DMS153 treated with DMSO at 0.1 percent for 48 hours (cell line): ENCODE measurements around the gene AADAC.
"Not testable (repeated sequence)": the region's sequence is repeated elsewhere in the genome, so short reads cannot be mapped to it uniquely, and the experiment has no call there.

Experiments used
- DNase-seq: peaks from one replicate; lab custom pipeline; 2025; ENCODE audit not compliant: unreplicated experiment; lab: John Stamatoyannopoulos, UW

The AADAC gene

DNA sequence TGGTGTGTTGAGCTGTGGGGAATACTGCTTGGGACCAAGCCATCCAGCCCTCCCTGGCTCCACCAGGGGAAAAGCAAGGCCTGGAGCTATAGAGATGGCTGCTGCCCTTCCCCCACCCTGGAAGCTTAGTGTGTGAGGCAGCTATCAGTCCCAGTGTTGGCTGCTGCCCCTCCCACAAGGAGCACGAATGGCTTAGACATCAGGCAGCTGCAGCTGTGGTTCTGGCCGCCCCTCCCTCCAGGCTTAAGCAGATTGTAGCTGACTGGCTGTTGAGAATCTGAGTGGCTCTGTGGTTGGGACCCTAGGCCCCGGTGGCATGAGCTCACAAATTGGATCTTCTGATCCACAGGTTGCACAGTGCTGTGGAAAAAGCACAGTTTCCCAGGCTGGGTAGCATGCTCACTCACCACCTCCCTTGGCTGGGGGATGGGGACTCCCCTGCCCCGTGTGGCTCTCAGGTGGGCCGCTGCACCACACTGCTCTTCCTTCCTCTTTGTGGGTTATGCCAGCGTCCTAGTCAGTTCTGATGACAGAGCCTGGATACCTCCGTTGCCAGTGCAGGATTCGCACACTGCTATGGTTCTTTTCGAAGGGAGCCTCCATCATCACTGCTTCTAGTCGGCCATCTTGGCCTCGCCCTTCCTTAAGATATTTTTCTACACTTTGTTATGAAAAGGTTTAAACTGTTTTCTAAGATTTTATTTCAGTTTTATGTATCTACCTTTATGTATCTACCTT lies 38.3 kb downstream of the AADAC start:
- DNase-seq: no peak

DNA sequence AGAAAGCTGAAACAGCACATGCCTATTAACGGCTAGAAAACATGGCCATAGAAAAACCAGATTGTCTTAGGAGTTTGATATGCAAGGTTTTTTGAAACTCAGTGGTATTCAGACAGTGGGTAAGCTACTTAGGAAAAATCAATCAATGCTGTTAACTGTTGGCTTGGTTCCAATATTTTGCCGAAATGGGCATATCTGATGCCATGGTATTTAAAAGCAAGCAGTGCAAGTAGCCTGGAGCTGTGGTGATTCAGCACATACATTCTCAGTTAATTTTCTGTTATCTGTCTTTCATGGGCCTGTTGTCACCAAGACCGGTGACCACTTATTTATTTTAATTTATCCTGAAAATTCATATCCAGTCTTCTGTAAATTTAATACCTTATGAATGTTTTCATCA lies 42.2 kb downstream of the AADAC start:
- no peak for DNase-seq

DNA sequence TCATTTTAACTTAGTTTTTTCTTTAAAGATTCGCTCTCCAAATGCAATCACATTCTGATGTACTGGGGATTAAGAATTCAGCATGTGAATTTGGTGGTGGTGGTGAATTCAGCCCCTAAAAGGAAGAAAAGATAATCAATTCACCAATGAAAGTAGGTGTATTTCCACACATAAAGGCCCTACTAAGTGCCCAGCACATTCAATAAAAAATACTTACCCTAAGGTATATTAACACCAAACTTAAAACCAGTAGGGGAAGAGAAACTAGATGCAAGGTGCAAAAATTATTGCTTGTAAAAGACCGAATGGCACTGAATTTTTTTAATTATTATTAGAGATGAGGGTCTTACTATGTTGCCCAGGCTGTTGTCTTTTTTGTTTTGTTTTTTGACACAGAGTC lies 42.7 kb downstream of the AADAC start:
- DNase-seq: no peak

DNA sequence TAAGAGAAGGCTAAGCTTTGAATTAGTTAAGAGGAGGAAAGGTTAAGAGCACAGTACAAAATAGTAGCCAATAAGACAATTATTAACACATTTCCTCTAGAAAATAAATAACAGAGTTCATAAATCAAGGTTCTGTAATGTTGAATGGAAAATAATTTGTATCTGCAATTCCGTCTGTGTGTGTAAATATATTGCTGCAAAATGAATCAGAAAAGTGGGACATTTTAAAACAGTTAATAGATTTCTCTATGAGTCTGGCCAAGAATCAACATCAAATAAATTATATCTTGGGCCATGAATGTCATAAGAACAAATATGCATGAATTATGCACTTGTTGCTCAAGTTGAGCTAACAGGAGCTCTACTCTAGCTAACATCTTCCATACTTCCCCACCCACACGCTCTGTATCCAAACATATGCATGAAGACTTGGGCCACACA lies 45.3 kb downstream of the AADAC start:
- no peak for DNase-seq

DNA sequence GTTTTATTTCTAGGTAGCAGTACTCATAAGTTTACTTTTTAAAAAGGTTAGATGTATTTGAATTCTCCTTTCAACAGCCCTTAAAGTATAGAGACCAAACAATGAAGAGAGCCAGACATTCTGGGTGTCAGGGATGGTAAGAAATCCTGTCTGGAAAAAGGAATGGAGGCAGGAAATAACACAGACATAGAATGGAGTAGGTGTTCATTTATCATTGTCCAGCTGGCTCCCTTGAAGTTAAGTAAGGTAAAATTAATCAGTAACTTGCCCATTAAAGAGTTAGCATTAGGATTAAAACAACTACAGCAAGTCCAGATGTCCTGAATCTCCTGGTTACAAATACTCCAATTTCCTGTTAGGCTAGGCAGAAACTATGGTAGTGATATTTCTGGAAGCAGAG lies 46.0 kb downstream of the AADAC start:
- no peak for DNase-seq

DNA sequence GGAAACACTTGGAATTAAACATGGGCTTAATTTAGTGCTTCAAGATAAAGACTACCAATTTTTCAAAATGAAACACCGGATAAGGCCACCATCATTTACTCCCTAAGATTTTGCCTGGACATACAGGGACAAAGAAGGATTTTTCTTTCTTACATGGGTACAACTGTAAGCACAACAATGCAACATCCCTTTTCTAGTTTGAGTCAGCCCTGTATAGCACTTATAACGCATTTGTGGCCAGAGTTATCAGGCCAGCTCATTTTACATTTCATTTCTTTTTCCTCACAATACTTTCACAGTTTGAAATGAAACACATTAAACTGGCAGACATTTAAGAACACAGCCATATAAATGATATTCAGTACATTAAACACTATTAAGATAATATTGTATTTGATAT lies 49.7 kb downstream of the AADAC start:
- DNase-seq: no peak

DNA sequence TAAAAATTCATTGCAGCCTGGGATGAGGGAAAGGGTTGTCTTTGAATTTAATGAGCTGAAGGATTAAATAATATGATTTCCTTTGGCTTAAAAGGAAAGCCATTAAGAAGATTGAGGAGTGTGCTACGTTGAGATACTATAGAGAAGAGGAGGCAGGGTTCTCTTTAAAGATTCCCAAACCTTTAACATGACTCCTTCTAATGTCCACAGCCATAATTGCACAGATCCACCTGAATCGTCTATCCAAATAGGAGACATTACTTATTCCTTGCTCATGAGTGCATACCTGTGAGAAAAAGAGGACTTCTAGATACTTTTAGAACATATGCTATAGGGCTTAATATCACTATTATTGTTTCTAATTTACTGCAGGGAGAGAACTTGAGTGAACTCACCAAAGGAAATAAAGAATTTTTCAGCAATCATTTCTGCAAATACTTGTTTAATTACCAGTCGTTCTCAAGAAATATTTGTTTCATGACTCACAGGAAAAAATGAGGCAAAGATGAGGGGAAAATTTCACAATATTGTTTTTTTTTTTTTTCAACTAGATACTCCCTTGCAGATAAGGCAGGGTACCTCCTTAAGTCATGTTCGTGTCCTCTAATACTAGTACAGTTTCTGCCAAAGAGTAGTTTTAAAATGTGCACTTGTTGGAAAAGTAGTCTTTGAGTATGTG lies 50.6 kb downstream of the AADAC start:
- no peak for DNase-seq

DNA sequence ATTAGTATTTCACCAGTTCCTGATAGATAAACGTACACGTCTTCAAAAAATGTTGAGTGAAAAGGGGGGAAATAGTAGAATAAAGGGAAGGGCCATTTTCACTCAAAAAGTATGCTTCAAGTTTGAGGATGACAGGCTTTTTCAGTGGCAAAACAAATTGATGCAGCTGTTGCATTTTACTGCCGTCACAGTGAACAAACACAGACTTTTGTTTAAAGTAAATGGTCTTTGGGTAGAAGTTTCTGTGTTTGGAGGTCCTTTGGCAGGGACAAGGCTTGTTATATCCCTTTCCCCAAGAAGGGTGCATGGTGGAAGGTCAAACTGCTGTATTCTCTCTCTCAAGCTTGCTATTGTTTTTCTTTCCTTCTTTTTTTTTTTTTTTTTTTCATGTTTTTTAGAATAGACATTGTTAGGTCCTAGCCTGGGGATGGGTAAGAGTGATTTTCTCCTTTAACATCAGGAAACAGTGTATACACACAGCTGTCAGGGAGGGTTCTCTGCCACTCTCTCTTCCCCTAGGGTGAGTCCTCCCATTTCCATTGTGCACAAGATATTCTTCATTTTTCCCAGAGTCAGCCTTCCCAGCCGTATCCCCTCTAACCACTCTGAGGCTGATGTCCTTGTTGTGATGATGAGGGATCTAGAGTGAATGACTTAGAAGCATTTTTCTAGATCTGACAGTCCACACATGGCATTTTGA lies 52.9 kb downstream of the AADAC start:
- DNase-seq: no peak

DNA sequence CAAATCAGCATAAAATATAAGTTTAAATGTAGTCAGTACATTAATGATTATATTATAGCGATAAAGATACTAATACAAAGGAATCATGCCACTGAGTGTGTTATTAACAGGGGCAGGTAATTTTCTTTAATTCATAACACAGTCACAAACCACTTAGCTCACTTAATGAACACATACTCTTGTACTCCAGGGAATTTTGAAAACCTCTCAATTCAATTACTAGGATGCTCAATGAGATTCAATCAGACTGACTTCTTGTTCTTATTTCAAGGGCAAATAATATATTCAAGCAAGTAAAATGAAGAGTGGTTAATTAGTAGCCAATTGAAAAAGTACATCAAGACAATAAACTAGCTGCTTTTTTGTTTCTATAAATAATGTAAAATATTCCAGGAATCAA lies 53.8 kb downstream of the AADAC start:
- no peak for DNase-seq

DNA sequence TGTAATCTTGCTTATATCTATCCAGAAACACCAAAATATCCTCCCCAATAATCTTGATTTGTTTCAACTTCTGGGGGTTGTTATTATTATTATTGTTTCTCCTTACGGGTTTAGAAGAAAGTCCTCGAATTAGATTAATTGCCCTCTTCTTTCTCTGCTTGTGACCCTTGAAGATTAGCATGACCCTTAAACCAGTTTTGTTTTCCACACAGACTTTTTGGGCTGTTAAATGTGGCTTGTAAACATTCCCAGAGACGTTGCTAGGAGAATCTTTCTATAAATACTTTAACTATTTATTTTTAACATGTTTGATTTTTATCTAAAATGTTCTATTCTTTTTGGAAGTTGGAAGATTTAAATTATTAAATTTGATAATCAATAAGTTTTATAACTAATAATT lies 55.3 kb downstream of the AADAC start:
- no peak for DNase-seq

DNA sequence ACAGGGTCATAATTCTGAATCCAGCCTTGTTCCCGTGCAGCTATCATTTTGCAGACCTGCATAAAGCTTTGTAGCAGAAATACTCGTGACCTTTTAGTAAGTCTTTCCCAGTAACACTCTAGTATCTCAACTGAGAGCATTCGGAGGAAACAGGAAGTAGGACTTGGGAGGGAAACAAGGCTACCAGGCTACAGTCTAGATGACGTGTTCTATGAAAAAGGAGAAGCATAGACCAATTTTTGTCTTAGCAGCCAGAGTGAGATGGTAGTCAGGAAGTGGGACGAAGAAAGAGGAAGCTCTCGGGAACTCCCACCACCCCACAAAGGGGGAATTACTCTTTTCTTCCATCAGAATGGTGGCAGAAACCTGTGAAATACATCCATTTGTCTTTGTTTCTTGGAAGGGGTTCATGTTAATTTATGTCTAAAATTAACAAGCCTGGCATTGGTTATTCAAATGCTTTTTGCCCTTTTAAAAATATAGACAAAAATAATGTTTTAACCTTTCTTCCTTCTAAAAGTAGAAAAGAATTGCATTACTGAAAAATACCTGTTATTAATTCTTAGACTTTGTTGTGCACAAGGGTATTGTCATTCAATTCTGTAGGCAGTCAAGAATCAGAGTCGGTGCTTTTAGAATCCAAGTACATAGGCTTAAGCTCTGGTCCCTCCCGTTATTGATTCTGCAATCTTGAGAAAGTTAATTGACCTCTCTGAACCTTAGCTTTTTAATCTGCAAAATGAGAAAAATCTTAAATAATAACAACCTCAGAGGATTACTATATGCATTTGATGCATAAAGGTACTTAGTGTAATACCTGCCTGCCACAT lies 57.9 kb downstream of the AADAC start:
- DNase-seq: no peak

DNA sequence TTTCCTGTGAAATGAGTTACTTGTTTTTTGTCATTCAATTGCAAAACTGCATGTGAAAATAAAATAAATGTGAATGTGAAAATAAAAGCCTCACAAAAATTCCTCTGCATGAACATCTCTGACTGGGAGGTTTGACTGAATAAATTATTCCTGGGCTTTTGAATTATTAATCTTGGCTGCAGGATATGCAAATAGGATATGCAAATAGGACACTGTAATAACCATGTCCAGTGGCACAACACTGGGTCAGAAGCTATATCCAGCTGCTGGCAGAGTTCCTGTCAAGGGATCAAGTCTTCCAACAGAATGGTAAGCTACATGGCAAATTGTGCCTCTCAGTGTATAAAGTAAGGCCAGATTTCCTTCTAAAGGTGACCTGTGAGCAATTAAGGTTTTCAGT lies 59.5 kb downstream of the AADAC start, which contains the start of gene SUCNR1:
SUCNR1 (plus strand) TSS at position 246 of the 400 bp plus-strand sequence. CDS start 6,250 bp downstream, outside the sequence.
- no peak for DNase-seq

DNA sequence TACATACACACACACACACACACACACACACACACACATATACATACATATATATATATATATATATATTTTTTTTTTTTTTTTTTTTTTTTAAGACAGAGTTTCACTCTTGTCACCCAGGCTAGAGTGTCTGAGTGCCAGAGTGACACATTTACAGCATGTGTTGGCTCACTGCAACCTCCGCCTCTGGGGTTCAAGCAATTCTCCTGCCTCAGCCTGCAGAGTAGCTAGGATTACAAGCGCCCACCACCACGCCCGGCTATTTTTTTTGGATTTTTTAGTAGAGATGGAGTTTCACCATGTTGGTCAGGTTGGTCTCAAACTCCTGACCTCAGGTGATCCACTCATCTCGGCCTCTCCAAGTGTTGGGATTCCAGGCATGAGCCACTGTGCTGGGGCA lies 60.2 kb downstream of the AADAC start:
- not testable (repeated sequence) for DNase-seq

DNA sequence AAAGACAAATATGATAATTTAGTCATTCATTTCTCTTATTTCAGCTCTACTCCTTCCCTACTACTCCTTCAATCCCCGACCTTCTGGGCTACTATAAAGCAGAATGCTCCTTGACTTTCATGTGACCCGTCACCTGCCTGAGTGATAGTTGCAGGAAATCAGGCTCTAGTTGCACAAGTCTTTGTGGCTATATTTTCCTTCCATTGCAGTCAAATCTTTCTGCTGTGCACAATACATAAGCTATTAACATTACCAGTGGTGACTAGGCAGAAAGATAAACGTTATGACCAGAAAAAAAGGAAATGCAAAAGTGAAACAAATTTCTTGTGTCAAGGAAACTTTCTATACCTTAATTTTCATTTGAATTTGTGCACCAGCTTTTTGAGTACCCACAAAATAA lies 61.8 kb downstream of the AADAC start:
- no peak for DNase-seq

DNA sequence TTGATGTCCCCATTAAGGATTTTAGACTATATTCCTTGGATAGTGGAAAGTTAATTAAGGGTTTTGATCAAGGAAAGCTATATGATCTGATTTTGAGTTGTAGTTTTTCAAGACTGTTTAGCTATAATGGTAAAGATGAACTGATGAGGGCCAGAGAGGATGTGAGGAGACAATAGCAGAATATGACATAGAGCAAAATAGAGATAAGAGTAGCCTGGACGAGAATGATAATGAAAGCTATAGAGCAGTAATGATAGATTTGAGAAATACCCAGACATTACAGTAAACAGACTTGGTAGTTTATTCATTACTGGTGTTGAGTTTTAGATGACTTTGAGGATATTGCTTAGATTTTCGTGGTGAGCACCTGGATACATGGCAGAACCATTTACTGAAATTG lies 63.4 kb downstream of the AADAC start:
- no peak for DNase-seq
